ENCODE results near the gene COPG2. TPM values are rescaled to one million over a fixed set of nuclear protein-coding genes. Genes with fewer than 3 reads are reported as not detected.

Gene COPG2
- total RNA-seq, 1 experiment from 2014 or later: 77.7 TPM

GRCh38 chr7:130489140-130489983, 179.2 kb downstream of the COPG2 start:
- peaks cover 35% of the 10 kb centered on the region for H3K23me2 ChIP-seq (ENCODE audit: insufficient read length, low read depth, low read length, poor library complexity, severe bottlenecking)
- no peak overlapping the region for H2BK5ac ChIP-seq (ENCODE audit: insufficient read length, low read length)
- no peak overlapping the region for H2BK15ac ChIP-seq (ENCODE audit: low read depth, low read length)
- H3K79me2 ChIP-seq (ENCODE audit: insufficient read depth, low read length): peaks cover 3% of the 10 kb centered on the region; the same call in 1 of the 2 replicates
- H3K4me2 ChIP-seq (ENCODE audit: insufficient read depth, insufficient read length, low read length): no peak overlapping the region
- H3K9ac ChIP-seq (ENCODE audit: extremely low read depth, insufficient read length, low read length): no peak overlapping the region
- H3T11ph ChIP-seq (ENCODE audit: low read length): no peak overlapping the region
- no CpG with 5 or more reads among the region's 10 CpGs for WGBS (ENCODE audit: extremely low coverage, insufficient read length, low lambda C conversion rate)
- DNase-seq: no peak
- H3K4me1 ChIP-seq (ENCODE audit: insufficient read depth, low read length): peaks cover 6% of the 10 kb centered on the region; the same call in 1 of the 2 replicates
- no peak overlapping the region for H2AFZ ChIP-seq (ENCODE audit: low read length)
- H3K27me3 Mint-ChIP-seq (ENCODE audit: low read depth): peaks cover 71% of the 10 kb centered on the region
- H3K18ac ChIP-seq (ENCODE audit: insufficient read length, low read depth, low read length): no peak overlapping the region
- H4K5ac ChIP-seq (ENCODE audit: insufficient read length, low read depth, low read length): no peak overlapping the region
- peaks cover 40 to 60% of the 10 kb centered on the region in 2 experiments for H3K4me1 Mint-ChIP-seq
- H3K56ac ChIP-seq (ENCODE audit: insufficient read length, low read depth, low read length): no peak overlapping the region
- H3K9me3 Mint-ChIP-seq: peaks cover 12 to 14% of the 10 kb centered on the region in 2 experiments
- H3K36me3 Mint-ChIP-seq (ENCODE audit: insufficient read depth in 1 of 3, low read depth in 3 of 3): peaks cover 21 to 41% (median 33%) of the 10 kb centered on the region in 3 experiments
- TF ChIP-seq CTCF (conservative IDR thresholded peaks at IDR 0.05): no peak
- H2BK120ac ChIP-seq (ENCODE audit: low read depth, low read length, poor library complexity, severe bottlenecking): no peak overlapping the region
- no peak overlapping the region for H3K27ac ChIP-seq (ENCODE audit: insufficient read length, low read depth, low read length)
- H4K20me1 ChIP-seq (ENCODE audit: control insufficient read depth, insufficient read depth, insufficient read length): no peaks in the 10 kb centered on the region
- H3K27ac Mint-ChIP-seq: no peak overlapping the region
- H3K4me3 Mint-ChIP-seq: peak overlapping the region in 1 of 2 experiments; percentile 39; a peak in 2 of 5 replicates
- no peak overlapping the region for H2BK12ac ChIP-seq (ENCODE audit: insufficient read length, low read depth, low read length)
- no peak overlapping the region for H3K14ac ChIP-seq (ENCODE audit: insufficient read depth, low read length)
- no peak overlapping the region for H4K8ac ChIP-seq (replicated peaks; ENCODE audit: insufficient read length, low read depth, low read length)
- no peaks in the 10 kb centered on the region for H3K9me3 ChIP-seq (ENCODE audit: control insufficient read depth, low read depth, low read length)
- no peaks in the 10 kb centered on the region; the same call in 1 of the 2 replicates for H3K27me3 ChIP-seq (ENCODE audit: insufficient read depth, low read length)
- no peak overlapping the region for H4K91ac ChIP-seq (ENCODE audit: insufficient read length, low read depth, low read length)
- no peak overlapping the region for H2AK5ac ChIP-seq (ENCODE audit: insufficient read length, low read length)
- no peak overlapping the region for H3K23ac ChIP-seq (ENCODE audit: insufficient read length, low read depth, low read length)
- no peak overlapping the region for H2BK20ac ChIP-seq (ENCODE audit: low read depth, low read length, poor library complexity, severe bottlenecking)
- no peak overlapping the region for H3K4ac ChIP-seq (ENCODE audit: low read depth, low read length)
- H3K79me1 ChIP-seq (ENCODE audit: insufficient read depth, low read depth, low read length, poor library complexity, severe bottlenecking): peaks cover 6% of the 10 kb centered on the region
